ENCODE data around the gene CORO1C.
"Not testable (repeated sequence)": the region's sequence is repeated elsewhere in the genome, so short reads cannot be mapped to it uniquely, and the experiment has no call there.

CORO1C gene

GRCh38 chr12:108765289-108765764 lies 34.0 kb upstream of the CORO1C start:
- Histone ChIP-seq H3K9me3 (ENCODE audit: control insufficient read depth, insufficient read depth, low read length) (no peaks in the 10 kb centered on the region), H3K4me1 (ENCODE audit: insufficient read depth, low read length) (peaks cover 4% of the 10 kb centered on the region; the same call in 1 of the 2 replicates), H3K9ac (ENCODE audit: low read depth, low read length) (no peak overlapping the region), H3K36me3 (ENCODE audit: insufficient read depth, low read length) (no peaks in the 10 kb centered on the region)

- Histone ChIP-seq H3K4me1 (ENCODE audit: insufficient read depth, low read length) (peaks cover 4% of the 10 kb centered on the region; the same call in 1 of the 2 replicates), H3K36me3 (ENCODE audit: insufficient read depth, low read length) (no peaks in the 10 kb centered on the region), H3K9me3 (ENCODE audit: control insufficient read depth, insufficient read depth, low read length) (no peaks in the 10 kb centered on the region), H3K9ac (ENCODE audit: low read depth, low read length) (no peak overlapping the region)
Measured at GRCh38 chr12:108764540-108765288, 33.4 kb upstream of the CORO1C start.

- no peaks in the 10 kb centered on the region for H3K9me3 ChIP-seq (ENCODE audit: control insufficient read depth, insufficient read depth, low read length)
- peaks cover 4% of the 10 kb centered on the region; the same call in 1 of the 2 replicates for H3K4me1 ChIP-seq (ENCODE audit: insufficient read depth, low read length)
- no peaks in the 10 kb centered on the region for H3K36me3 ChIP-seq (ENCODE audit: insufficient read depth, low read length)
- no peak overlapping the region for H3K9ac ChIP-seq (ENCODE audit: low read depth, low read length)
Measured at GRCh38 chr12:108761226-108761625, 29.9 kb upstream of the CORO1C start.

- no peak overlapping the region for H3K9ac ChIP-seq (ENCODE audit: low read depth, low read length)
- no peaks in the 10 kb centered on the region for H3K36me3 ChIP-seq (ENCODE audit: insufficient read depth, low read length)
- no peaks in the 10 kb centered on the region for H3K9me3 ChIP-seq (ENCODE audit: control insufficient read depth, insufficient read depth, low read length)
- H3K4me1 ChIP-seq (ENCODE audit: insufficient read depth, low read length) = peaks cover 4% of the 10 kb centered on the region; the same call in 1 of the 2 replicates
Measured at GRCh38 chr12:108759924-108760323, 28.6 kb upstream of the CORO1C start.

- Histone ChIP-seq H3K9ac (ENCODE audit: low read depth, low read length) (no peak overlapping the region), H3K9me3 (ENCODE audit: control insufficient read depth, insufficient read depth, low read length) (no peaks in the 10 kb centered on the region), H3K36me3 (ENCODE audit: insufficient read depth, low read length) (no peaks in the 10 kb centered on the region), H3K4me1 (ENCODE audit: insufficient read depth, low read length) (peaks cover 4% of the 10 kb centered on the region; the same call in 1 of the 2 replicates)
Measured at GRCh38 chr12:108757856-108758255, 26.5 kb upstream of the CORO1C start.

- Histone ChIP-seq H3K9ac (ENCODE audit: low read depth, low read length) (no peak overlapping the region), H3K36me3 (ENCODE audit: insufficient read depth, low read length) (no peaks in the 10 kb centered on the region), H3K9me3 (ENCODE audit: control insufficient read depth, insufficient read depth, low read length) (no peaks in the 10 kb centered on the region), H3K4me1 (ENCODE audit: insufficient read depth, low read length) (no peaks in the 10 kb centered on the region; the same call in 1 of the 2 replicates)
Measured at GRCh38 chr12:108756421-108756820, 25.1 kb upstream of the CORO1C start.

- Histone ChIP-seq H3K9me3 (ENCODE audit: control insufficient read depth, insufficient read depth, low read length) (no peaks in the 10 kb centered on the region), H3K36me3 (ENCODE audit: insufficient read depth, low read length) (no peaks in the 10 kb centered on the region), H3K4me1 (ENCODE audit: insufficient read depth, low read length) (no peaks in the 10 kb centered on the region), H3K9ac (ENCODE audit: low read depth, low read length) (no peak overlapping the region)
Measured at GRCh38 chr12:108755481-108755880, 24.2 kb upstream of the CORO1C start.

GRCh38 chr12:108753976-108754375 lies 22.7 kb upstream of the CORO1C start:
- Histone ChIP-seq H3K9ac (ENCODE audit: low read depth, low read length) (no peak overlapping the region), H3K4me1 (ENCODE audit: insufficient read depth, low read length) (no peaks in the 10 kb centered on the region), H3K9me3 (ENCODE audit: control insufficient read depth, insufficient read depth, low read length) (no peaks in the 10 kb centered on the region), H3K36me3 (ENCODE audit: insufficient read depth, low read length) (no peaks in the 10 kb centered on the region)

GRCh38 chr12:108752387-108752786 lies 21.1 kb upstream of the CORO1C start:
- H3K9ac ChIP-seq (ENCODE audit: low read depth, low read length) = no peak overlapping the region

GRCh38 chr12:108751821-108752220 lies 20.5 kb upstream of the CORO1C start:
- Histone ChIP-seq H3K36me3 (ENCODE audit: insufficient read depth, low read length) (no peaks in the 10 kb centered on the region), H3K9me3 (ENCODE audit: control insufficient read depth, insufficient read depth, low read length) (no peaks in the 10 kb centered on the region), H3K9ac (ENCODE audit: low read depth, low read length) (no peak overlapping the region), H3K4me1 (ENCODE audit: insufficient read depth, low read length) (no peaks in the 10 kb centered on the region)

More at GRCh38 chr12:108752387-108752786, 21.1 kb upstream of the CORO1C start:
- Histone ChIP-seq H3K36me3 (ENCODE audit: insufficient read depth, low read length) (no peaks in the 10 kb centered on the region), H3K4me1 (ENCODE audit: insufficient read depth, low read length) (no peaks in the 10 kb centered on the region), H3K9me3 (ENCODE audit: control insufficient read depth, insufficient read depth, low read length) (no peaks in the 10 kb centered on the region)

GRCh38 chr12:108751003-108751402 lies 19.7 kb upstream of the CORO1C start:
- H3K4me1 ChIP-seq (ENCODE audit: insufficient read depth, low read length); H3K9ac ChIP-seq (ENCODE audit: low read depth, low read length); H3K9me3 ChIP-seq (ENCODE audit: control insufficient read depth, insufficient read depth, low read length); H3K36me3 ChIP-seq (ENCODE audit: insufficient read depth, low read length): not testable (repeated sequence)

- no peaks in the 10 kb centered on the region for H3K36me3 ChIP-seq (ENCODE audit: insufficient read depth, low read length)
- no peak overlapping the region for H3K9ac ChIP-seq (ENCODE audit: low read depth, low read length)
- no peaks in the 10 kb centered on the region for H3K9me3 ChIP-seq (ENCODE audit: control insufficient read depth, insufficient read depth, low read length)
- H3K4me1 ChIP-seq (ENCODE audit: insufficient read depth, low read length) = no peaks in the 10 kb centered on the region
Measured at GRCh38 chr12:108750526-108750925, 19.2 kb upstream of the CORO1C start.

GRCh38 chr12:108747563-108747962 lies 16.2 kb upstream of the CORO1C start:
- Histone ChIP-seq H3K4me1 (ENCODE audit: insufficient read depth, low read length) (no peaks in the 10 kb centered on the region), H3K36me3 (ENCODE audit: insufficient read depth, low read length) (no peaks in the 10 kb centered on the region), H3K9me3 (ENCODE audit: control insufficient read depth, insufficient read depth, low read length) (no peaks in the 10 kb centered on the region), H3K9ac (ENCODE audit: low read depth, low read length) (no peak overlapping the region)

- H3K9me3 ChIP-seq (ENCODE audit: control insufficient read depth, insufficient read depth, low read length) = no peaks in the 10 kb centered on the region
- H3K4me1 ChIP-seq (ENCODE audit: insufficient read depth, low read length) = no peaks in the 10 kb centered on the region
- H3K9ac ChIP-seq (ENCODE audit: low read depth, low read length) = no peak overlapping the region
- H3K36me3 ChIP-seq (ENCODE audit: insufficient read depth, low read length) = no peaks in the 10 kb centered on the region
Measured at GRCh38 chr12:108745641-108746040, 14.3 kb upstream of the CORO1C start.

Measured in ES-I3 (cell line).